ENCODE results near the gene VPS37C.
"Not testable (repeated sequence)": the region's sequence is repeated elsewhere in the genome, so short reads cannot be mapped to it uniquely, and the experiment has no call there.

The VPS37C gene

DNA sequence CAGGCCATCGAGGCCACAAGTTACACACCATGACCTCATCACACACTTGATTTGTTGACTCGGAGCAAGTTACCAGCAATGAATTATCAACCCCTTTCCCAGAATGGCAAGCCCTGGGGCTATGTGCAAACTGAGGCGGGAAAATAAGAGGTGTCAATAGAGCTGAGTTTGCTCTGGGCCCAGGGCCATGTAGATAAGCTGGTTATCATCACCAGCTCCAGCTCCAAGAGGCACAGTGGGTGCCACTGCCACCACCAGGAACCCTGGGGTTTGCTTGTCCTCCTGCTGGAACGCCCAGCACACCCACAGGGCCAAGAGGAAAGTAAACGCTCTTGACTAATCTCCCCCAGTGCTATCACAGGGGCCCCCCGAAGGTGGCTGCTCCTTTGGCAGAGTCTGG is 13.0 kb upstream of the VPS37C start:
- no peak for DNase-seq

DNA sequence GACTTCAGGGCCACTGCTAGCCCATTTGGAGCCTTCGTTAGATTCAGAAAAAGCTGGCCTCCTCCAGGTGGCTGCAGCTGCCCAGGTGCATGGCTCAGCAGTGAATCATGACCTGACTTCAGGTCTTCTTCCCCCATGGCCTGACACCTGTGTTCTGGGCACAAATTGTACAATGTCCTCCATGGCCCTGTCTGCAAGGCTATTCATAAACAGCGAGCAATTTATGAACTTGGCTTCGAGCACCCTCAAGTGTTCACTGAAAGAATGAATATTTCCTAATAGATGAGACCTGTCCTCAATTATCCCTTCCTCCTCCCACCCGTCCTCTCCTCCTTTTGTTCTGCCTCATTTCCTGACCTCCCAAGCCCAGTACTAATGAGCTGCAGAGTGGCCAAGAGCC is 12.2 kb upstream of the VPS37C start:
- DNase-seq, result no peak

DNA sequence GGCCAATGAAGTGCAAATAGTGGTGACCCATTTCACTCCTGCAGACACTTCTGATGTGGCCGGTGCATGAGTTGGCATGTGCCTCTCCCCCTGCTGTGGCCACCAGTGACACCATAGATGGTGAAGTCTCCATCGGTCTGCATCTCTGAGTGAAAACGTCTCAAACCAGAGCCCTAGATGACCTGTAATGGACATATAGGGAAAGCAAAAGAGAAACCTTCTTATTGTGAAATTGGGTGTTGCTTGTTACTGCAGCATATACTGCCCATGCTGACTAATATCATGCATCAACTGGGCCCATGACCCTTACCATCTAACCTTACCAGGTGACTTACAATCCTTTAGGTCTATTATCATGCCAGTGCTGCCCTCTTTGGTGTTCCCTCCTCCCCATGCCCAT is 11.7 kb upstream of the VPS37C start:
- DNase-seq, result no peak

GRCh38 chr11:61172356-61172755 is 11.1 kb upstream of the VPS37C start:
- no peak for DNase-seq

- DNase-seq, result no peak
These were observed 10.7 kb upstream of the VPS37C start for GRCh38 chr11:61171907-61172306.

DNA sequence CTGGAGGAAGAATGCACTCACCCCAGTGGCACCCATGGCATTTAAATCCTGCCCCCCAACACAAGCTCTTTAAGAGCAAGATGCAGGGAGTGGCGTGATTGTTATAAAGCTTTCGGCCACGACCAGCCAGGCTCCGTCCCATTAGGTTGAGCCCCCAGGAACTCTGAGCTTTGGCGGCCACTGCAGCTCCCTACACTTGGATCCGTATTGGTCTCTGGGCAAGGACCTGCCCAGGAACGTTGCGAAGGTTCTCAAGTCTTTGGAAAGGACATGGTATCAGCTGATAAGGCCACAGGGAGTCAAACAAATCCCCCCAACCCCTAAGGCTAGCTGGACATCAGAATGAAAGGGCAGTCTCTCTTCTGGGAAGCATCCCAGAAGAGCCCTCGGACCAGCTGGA is 9.3 kb upstream of the VPS37C start:
- no peak for DNase-seq

- no peak for DNase-seq
These were observed 7.6 kb upstream of the VPS37C start for GRCh38 chr11:61168800-61169199.

- no peak for DNase-seq
These were observed 6.9 kb upstream of the VPS37C start for GRCh38 chr11:61168042-61168688.

- not testable (repeated sequence) for DNase-seq
These were observed 5.1 kb upstream of the VPS37C start for GRCh38 chr11:61166331-61166730.

GRCh38 chr11:61165785-61166184 is 4.6 kb upstream of the VPS37C start:
- DNase-seq, result not testable (repeated sequence)

GRCh38 chr11:61164606-61165424 is 3.6 kb upstream of the VPS37C start:
- DNase-seq, result no peak

DNA sequence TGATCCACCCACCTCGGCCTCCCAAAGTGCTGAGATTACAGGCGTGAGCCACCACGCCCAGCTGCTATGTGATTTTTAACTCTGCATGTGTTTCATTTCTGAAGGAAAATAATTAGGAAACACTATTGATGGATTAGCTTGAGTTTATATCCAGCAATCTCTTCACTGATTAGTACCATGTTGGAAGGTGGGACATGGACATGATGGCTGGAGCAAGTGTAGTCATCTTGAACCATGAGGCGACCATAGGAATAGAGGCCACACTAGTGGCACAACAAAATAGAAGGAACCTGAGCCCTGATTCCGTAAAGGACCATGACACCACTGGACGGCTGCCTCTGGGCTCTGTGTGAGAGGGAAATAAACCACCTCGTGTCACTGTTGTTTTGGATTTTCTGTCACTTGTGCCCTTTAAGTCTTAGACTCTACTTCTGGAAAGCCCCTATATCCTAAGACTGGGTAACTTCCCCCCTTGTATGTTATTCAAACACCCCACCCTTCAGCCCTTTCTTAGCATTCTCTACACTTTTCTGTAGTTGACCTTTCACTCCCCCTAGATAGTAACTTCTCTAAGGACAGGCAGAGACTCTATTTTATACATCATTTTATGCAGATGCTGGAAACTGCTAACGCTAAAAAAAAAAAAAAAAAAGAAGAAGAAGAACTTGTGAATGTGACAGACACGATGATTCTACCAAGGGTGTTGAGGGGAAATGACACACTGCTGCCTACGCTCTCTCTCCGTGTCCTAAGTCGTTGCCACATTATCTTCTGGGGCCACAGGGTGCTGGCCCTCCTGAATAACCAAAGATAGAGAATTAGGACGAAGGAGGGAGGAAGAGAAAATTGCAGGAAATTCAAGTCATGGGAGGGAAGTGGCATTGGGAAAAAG is 2.7 kb upstream of the VPS37C start:
- DNase-seq, result no peak

GRCh38 chr11:61163021-61163420 is 1.8 kb upstream of the VPS37C start:
- no peak for DNase-seq

GRCh38 chr11:61162092-61162941 is 1.1 kb upstream of the VPS37C start:
- peak; percentile 31 for DNase-seq

DNA sequence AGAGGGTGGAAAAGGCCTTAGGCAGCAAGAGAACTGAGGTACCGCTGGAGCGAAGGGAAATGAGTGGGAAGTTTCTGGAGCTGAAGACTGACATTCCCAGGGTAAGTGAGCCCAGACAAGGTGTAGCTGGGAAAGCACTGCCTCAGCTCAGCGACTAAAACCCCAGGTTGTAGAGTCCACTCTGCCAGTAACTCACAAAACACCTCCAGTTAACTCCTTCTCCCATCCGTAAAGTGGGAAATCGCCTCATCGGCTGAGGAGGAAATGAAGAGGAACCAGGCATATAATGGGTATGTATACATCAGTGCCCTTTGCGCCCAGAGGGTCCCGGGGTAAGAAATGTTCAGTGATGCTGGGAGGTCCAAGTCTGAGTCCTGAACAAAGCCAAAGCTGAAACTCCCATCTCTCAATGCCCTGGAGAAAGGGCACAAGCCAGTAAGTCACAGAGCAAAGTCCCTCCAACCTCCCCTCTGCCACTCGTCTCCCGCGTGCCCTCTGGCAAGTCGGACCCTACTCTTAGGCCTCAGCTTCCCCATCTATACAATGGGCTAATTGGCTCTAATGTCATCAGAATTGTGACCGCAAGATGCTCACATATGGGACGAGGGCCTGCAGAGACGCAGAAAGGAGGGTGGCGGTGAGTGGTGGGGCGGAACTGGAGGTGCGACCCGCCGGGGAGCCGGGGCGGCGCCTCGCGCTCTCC is 588 bp downstream of the VPS37C start:
- DNase-seq, result no peak

- DNase-seq, result no peak
These were observed 2.4 kb downstream of the VPS37C start for GRCh38 chr11:61158691-61159381.

DNA sequence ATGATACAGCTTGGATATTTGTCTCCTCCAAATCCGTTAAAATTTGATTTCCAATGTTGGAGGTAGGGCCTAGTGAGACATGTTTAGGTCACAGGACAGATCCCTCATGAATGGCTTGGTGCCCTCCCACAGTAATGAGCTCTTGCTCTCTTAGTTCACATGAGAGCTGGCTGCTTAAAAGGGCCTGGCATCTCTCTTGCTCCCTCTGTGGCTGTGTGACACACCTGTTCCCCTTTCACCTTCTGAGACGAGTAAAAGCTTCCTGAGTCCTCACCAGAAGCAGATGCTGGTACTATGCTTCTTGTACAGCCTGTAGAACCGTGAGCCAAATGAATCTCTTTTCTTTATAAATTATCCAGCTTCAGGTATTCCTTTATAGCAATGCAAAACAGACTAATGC is 3.5 kb downstream of the VPS37C start:
- no peak for DNase-seq

DNA sequence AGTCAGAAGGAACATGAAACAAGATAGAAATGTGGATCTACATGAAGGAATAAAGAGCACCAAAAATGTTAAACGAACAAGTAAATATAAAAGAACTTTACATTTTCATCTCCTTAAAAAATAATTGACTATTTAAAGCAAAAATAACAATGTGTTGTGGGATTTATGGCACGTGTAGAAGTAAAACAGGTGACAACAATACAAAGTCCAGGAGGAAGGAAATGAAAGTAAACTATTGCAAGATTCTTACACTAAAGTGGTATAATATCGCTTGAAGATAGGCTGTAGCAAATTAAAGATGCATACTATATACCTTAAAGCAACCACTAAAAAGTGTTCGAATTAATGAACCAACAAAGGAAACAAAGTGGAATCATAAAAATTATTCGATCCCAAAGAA is 5.5 kb downstream of the VPS37C start:
- DNase-seq, result no peak

DNA sequence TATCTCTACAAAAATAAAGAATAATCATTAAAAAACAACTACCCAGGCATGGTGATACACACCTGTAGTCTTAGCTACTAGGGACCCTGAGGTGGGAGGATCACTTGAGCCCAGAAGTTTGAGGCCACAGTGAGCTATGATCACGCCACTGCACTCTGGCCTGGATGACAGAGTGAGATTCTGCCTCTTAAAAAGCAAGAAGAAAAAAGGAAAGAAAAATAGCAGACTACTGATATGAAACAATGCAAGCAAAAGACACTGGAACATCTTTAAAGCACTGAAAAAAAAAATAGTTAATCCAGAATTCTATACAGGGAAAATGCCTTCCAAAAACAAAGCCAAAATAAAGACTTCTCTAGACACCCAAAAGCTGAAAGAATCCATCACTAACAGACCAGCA is 5.9 kb downstream of the VPS37C start:
- DNase-seq, result no peak

DNA sequence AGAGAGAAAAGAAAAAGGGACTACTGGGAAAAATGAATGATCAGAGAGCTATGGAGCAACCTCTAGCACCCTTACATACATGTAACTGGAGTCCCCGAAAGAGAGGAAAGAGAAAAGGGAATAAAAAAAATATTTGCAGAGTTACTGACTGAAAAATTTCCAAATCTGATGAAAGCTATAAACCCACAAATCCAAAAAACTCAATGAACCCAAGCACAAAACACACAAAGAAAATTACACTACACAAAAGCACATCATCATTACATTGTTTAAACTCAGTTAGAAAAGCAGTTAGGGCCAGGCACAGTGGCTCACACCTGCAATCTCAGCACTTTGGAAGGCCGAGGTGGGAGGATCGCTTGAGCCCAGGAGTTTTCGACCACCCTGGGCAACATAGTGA is 6.7 kb downstream of the VPS37C start:
- no peak for DNase-seq

DNA sequence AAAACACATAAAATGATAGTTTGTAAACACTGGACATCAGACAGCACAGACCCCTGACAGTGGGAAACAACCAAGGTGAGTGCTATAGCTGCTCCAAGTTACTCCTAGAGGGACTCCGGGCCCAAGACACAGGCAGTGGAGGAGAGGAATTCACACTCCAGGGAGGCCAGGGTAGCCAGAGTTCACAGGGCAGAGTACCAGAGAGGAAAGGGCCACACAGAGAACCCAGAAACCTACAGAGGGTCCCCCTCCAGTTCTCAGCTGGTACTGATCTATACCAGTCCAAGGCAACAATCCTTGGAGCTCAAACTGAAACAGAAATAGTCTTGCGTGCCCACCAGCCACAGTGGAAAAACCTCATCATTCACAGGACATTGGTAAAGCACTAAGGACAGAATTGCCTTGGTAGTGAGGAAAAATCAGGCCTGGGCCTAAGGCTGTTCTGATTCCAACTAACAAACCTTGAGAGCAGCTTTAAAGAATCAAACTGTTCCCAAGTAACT is 7.6 kb downstream of the VPS37C start:
- no peak for DNase-seq
